ENCODE results near the gene MPPED1. TPM values are rescaled to one million over a fixed set of nuclear protein-coding genes. Genes with fewer than 3 reads are reported as not detected.

Gene MPPED1
- total and polyA plus RNA-seq, 5 donors: 0.05 to 0.38 TPM; not detected in 3

DNA sequence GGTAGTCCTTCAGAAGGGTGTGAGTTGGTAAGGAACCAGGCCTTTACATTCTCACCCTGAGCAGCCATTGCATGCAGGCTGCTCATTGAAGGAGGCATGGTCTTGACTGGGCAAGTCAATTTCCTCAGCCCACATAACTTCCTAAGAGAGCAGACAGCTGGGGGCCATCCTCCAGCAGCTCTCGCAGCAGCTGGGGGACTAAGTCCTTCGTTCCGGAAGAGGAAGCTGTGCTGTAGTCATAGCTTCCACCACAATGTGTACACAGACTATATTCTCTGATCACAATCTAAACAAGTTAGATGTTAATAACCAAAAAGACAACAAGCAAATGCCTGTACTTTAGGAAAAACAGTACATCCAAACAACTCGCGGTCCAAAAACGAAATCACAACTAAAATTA is 30.1 kb upstream of the MPPED1 start:
- ATAC-seq (no peak), DNase-seq (no peak)
- H3K27ac ChIP-seq (ENCODE audit: low read length): no peak overlapping the region
- no peaks in the 10 kb centered on the region for H3K9me3 ChIP-seq (ENCODE audit: control insufficient read depth, low read length)
- intact Hi-C loops (cut with DNase I): loop anchor here in 2 of 4 donors (10.0 kb wide), 2 partner anchors 443 to 1243 kb away; no protein-coding TSS in a partner anchor
- no peak overlapping the region for H3K4me3 ChIP-seq (ENCODE audit: low read length)
- WGBS: 54% methylated on average over 6 of the region's 6 CpGs
- no peaks in the 10 kb centered on the region for H3K27me3 ChIP-seq (ENCODE audit: control insufficient read depth, insufficient read depth)
- H3K4me1 ChIP-seq (ENCODE audit: control insufficient read depth, insufficient read depth, low read length): peaks cover 2% of the 10 kb centered on the region

DNA sequence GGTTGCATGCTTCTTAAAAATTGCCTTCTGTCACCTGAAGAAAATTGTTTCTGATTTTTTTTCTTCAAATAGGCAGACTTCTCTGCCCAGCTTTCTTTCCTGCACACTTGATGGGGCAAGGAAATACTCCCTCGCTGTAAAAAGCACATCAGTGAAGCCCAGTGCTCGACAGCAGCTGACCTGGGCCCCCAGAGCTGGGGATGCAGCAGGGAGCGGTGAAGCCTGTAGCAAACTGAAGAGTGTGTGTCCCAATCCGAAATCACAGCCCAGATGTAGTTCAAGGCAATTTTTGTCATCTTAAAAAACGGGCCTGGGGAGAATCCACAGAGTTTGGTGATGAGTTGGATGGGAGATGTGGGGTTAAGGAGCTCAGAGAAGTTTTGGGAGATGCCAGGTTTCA is 27.0 kb upstream of the MPPED1 start:
- Histone ChIP-seq H3K4me3 (ENCODE audit: low read length) (no peak overlapping the region), H3K27ac (ENCODE audit: low read length) (no peak overlapping the region), H3K4me1 (ENCODE audit: control insufficient read depth, insufficient read depth, low read length) (no peaks in the 10 kb centered on the region), H3K9me3 (ENCODE audit: control insufficient read depth, low read length) (no peaks in the 10 kb centered on the region), H3K27me3 (ENCODE audit: control insufficient read depth, insufficient read depth) (no peaks in the 10 kb centered on the region)
- 54% methylated on average over 5 of the region's 5 CpGs for WGBS
- intact Hi-C loops (cut with DNase I): loop anchor here (2.0 to 10.0 kb wide), 7 partner anchors 110 to 1240 kb away; no protein-coding TSS in a partner anchor
- DNase-seq (no peak), ATAC-seq (no peak)

DNA sequence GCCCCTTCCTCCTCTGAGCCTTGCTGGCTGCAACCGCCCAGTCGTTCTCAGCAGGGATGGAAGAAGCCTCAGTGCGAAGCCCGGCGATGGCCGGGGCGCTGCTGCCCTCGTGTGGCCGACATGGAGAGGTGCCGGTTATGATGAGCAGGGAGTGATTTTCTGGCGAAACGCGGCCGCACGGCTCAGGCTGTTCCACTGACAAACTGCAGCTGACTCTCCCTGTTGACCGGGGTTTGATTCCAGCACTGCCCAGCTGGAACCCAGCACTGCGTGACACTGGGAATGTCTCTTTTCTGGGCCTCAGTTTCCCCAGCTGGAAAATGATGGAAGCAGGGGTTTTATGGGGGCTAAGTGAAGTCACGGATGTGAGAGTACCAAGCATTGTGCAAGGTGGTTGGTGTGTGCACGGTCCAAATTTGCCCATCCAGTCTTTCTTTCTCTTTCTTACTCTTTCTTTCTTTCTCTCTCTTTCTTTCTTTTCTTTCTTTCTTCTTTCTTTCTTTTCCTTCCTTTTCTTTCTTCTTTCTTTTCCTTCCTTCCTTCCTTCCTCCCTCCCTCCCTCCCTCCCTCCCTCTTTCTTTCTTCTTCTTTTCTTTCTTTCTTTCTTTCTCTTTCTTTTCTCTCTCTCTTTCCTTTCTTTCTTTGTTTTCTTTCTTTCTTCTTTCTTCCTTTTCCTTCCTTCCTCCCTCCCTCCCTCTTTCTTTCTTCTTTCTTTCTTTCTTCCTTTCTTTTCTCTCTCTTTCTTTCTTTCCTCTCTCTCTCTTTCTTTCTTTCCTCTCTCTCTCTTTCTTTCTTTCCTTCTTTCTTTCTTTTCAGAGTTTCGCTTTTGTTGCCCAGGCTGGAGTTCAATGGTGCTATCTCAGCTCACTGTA is 25.8 kb upstream of the MPPED1 start:
- 7% methylated on average over 20 of the region's 20 CpGs for WGBS
- H3K9me3 ChIP-seq (ENCODE audit: control insufficient read depth, low read length): no peaks in the 10 kb centered on the region
- peak; percentile 72 to 90 (median 87) for DNase-seq
- no peak overlapping the region for H3K27ac ChIP-seq (ENCODE audit: low read length)
- no peaks in the 10 kb centered on the region for H3K27me3 ChIP-seq (ENCODE audit: control insufficient read depth, insufficient read depth)
- no peaks in the 10 kb centered on the region for H3K4me1 ChIP-seq (ENCODE audit: control insufficient read depth, insufficient read depth, low read length)
- intact Hi-C loops (cut with DNase I): loop anchor here (2.0 to 10.0 kb wide), 7 partner anchors 111 to 1239 kb away; no protein-coding TSS in a partner anchor
- H3K4me3 ChIP-seq (ENCODE audit: low read length): no peak overlapping the region
- ATAC-seq: peak; percentile 88 to 92

- no peak overlapping the region for H3K27ac ChIP-seq (ENCODE audit: low read length)
- DNase-seq (no peak), ATAC-seq (no peak)
- intact Hi-C loops (cut with DNase I): loop anchor here (5.0 to 10.0 kb wide), 5 partner anchors 156 to 1237 kb away; no protein-coding TSS in a partner anchor
- H3K4me1 ChIP-seq (ENCODE audit: control insufficient read depth, insufficient read depth, low read length): no peaks in the 10 kb centered on the region
- no peak overlapping the region for H3K4me3 ChIP-seq (ENCODE audit: low read length)
- 44% methylated on average over 7 of the region's 7 CpGs for WGBS
- H3K9me3 ChIP-seq (ENCODE audit: control insufficient read depth, low read length): no peaks in the 10 kb centered on the region
- no peaks in the 10 kb centered on the region for H3K27me3 ChIP-seq (ENCODE audit: control insufficient read depth, insufficient read depth)
These were observed 24.0 kb upstream of the MPPED1 start for GRCh38 chr22:43387815-43388214.

DNA sequence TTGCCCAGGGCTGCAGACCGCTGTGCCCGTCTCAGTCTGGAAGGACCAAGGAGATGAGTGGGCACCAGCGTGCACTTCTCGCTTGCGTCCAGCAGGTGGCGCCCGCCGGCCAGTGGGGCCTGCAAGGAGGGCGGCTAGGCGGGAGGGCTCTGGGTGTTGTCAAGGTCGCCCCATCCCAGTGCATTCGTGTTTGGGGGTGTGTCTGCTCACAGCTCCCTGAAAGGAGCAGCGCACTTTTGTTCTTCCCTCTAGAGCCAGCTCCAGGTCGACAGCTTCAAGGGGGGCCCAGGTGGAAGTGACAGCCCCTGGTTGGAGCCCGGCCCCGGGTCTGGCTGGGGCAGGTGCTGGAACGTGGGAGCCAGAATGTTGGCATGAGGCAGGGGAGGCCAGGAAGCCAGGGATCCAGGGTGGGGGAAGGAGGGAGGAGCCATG is 23.4 kb upstream of the MPPED1 start:
- H3K27ac ChIP-seq (ENCODE audit: low read length): no peak overlapping the region
- peak; percentile 75 to 80 for ATAC-seq
- no peak overlapping the region for H3K4me3 ChIP-seq (ENCODE audit: low read length)
- no peaks in the 10 kb centered on the region for H3K9me3 ChIP-seq (ENCODE audit: control insufficient read depth, low read length)
- peak; percentile 76 to 90 (median 90) for DNase-seq
- intact Hi-C loops (cut with DNase I): loop anchor here (5.0 to 10.0 kb wide), 5 partner anchors 156 to 1236 kb away; no protein-coding TSS in a partner anchor
- no peaks in the 10 kb centered on the region for H3K27me3 ChIP-seq (ENCODE audit: control insufficient read depth, insufficient read depth)
- WGBS: 10% methylated on average over 17 of the region's 17 CpGs
- no peaks in the 10 kb centered on the region for H3K4me1 ChIP-seq (ENCODE audit: control insufficient read depth, insufficient read depth, low read length)

GRCh38 chr22:43389227-43389836 is 22.5 kb upstream of the MPPED1 start:
- H3K4me3 ChIP-seq (ENCODE audit: low read length): no peak overlapping the region
- DNase-seq: no peak
- H3K27ac ChIP-seq (ENCODE audit: low read length): no peak overlapping the region
- no peaks in the 10 kb centered on the region for H3K4me1 ChIP-seq (ENCODE audit: control insufficient read depth, insufficient read depth, low read length)
- no peak for ATAC-seq
- intact Hi-C loops (cut with DNase I): loop anchor here (5.0 to 10.0 kb wide), 5 partner anchors 157 to 1235 kb away; no protein-coding TSS in a partner anchor
- WGBS: 71% methylated on average over 8 of the region's 8 CpGs
- H3K27me3 ChIP-seq (ENCODE audit: control insufficient read depth, insufficient read depth): no peaks in the 10 kb centered on the region
- no peaks in the 10 kb centered on the region for H3K9me3 ChIP-seq (ENCODE audit: control insufficient read depth, low read length)

DNA sequence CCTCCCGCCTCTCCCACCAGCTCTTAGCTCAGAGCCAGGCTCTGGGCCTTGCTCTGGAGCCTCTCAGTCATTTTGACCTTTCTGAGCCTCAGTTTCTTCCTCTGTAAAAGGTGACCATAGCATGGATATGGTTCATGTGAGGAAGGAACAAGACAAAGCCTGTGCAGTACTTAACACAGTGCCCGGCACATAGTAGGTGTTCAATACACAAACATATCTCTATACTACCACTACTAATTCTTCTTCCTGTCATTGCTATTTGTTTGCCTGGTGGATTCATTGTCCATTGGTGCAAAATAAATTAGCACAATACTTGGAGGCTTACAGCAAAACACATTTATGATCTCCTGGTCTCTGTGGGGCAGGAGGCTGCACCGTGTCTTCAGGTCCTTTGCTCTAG is 21.6 kb upstream of the MPPED1 start:
- DNase-seq (no peak), ATAC-seq (no peak)
- H3K9me3 ChIP-seq (ENCODE audit: control insufficient read depth, low read length): no peaks in the 10 kb centered on the region
- intact Hi-C loops (cut with DNase I): no loop called here
- WGBS: 91% methylated on average over 3 of the region's 3 CpGs
- no peak overlapping the region for H3K4me3 ChIP-seq (ENCODE audit: low read length)
- no peaks in the 10 kb centered on the region for H3K4me1 ChIP-seq (ENCODE audit: control insufficient read depth, insufficient read depth, low read length)
- no peak overlapping the region for H3K27ac ChIP-seq (ENCODE audit: low read length)
- H3K27me3 ChIP-seq (ENCODE audit: control insufficient read depth, insufficient read depth): no peaks in the 10 kb centered on the region

DNA sequence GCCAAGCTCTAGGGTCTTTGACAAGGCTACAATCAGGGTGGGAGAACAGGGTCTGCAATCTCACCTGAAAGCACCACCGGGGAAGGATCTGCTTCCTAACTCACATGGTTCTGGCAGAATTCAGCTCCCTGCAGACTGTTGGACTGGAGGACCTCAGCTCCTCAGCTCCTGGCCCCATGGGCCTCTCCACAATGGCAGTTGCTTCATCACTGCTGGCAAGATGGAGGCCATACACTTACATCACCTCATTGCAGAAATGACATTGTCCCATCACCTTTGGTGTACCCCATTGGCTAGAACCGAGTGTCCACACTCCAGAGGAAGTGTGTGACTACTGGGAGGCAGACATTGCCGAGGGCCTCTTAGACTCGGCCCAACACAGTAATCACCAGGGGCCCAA is 20.9 kb upstream of the MPPED1 start:
- DNase-seq (no peak), ATAC-seq (no peak)
- Histone ChIP-seq H3K9me3 (ENCODE audit: control insufficient read depth, low read length) (no peaks in the 10 kb centered on the region), H3K27me3 (ENCODE audit: control insufficient read depth, insufficient read depth) (no peaks in the 10 kb centered on the region), H3K4me1 (ENCODE audit: control insufficient read depth, insufficient read depth, low read length) (no peaks in the 10 kb centered on the region), H3K4me3 (ENCODE audit: low read length) (no peak overlapping the region), H3K27ac (ENCODE audit: low read length) (no peak overlapping the region)
- intact Hi-C loops (cut with DNase I): no loop called here
- 78% methylated on average over 4 of the region's 4 CpGs for WGBS

- intact Hi-C loops (cut with DNase I): no loop called here
- no peak overlapping the region for H3K4me3 ChIP-seq (ENCODE audit: low read length)
- DNase-seq (no peak), ATAC-seq (no peak)
- 75% methylated on average over 3 of the region's 3 CpGs for WGBS
- no peak overlapping the region for H3K27ac ChIP-seq (ENCODE audit: low read length)
- no peaks in the 10 kb centered on the region for H3K9me3 ChIP-seq (ENCODE audit: control insufficient read depth, low read length)
- no peaks in the 10 kb centered on the region for H3K27me3 ChIP-seq (ENCODE audit: control insufficient read depth, insufficient read depth)
- no peaks in the 10 kb centered on the region for H3K4me1 ChIP-seq (ENCODE audit: control insufficient read depth, insufficient read depth, low read length)
These were observed 20.5 kb upstream of the MPPED1 start for GRCh38 chr22:43391306-43391705.

GRCh38 chr22:43392385-43392989 is 19.3 kb upstream of the MPPED1 start:
- H3K27me3 ChIP-seq (ENCODE audit: control insufficient read depth, insufficient read depth): no peaks in the 10 kb centered on the region
- H3K9me3 ChIP-seq (ENCODE audit: control insufficient read depth, low read length): no peaks in the 10 kb centered on the region
- no peak overlapping the region for H3K27ac ChIP-seq (ENCODE audit: low read length)
- 88% methylated on average over 9 of the region's 9 CpGs for WGBS
- no peak overlapping the region for H3K4me3 ChIP-seq (ENCODE audit: low read length)
- no peaks in the 10 kb centered on the region for H3K4me1 ChIP-seq (ENCODE audit: control insufficient read depth, insufficient read depth, low read length)
- intact Hi-C loops (cut with DNase I): no loop called here
- ATAC-seq (no peak), DNase-seq (no peak)
